ENCODE data around the gene TNS3. TPM values are rescaled to one million over a fixed set of nuclear protein-coding genes. Genes with fewer than 3 reads are reported as not detected.

TNS3 gene
- total and polyA plus RNA-seq, 10 of the 15 experiments (the other 5 are each of a cell fraction or from before 2014, with no cell fraction given) = 0.27 to 2.7 (median 0.79) TPM

GRCh38 chr7:47326808-47327207 lies 255.1 kb downstream of the TNS3 start:
- Histone ChIP-seq H3K4me3 (no peak overlapping the region), H3K4me1 (ENCODE audit: control insufficient read depth, insufficient read depth, low read length) (no peaks in the 10 kb centered on the region), H3K4me2 (ENCODE audit: control insufficient read depth, insufficient read depth) (no peak overlapping the region), H3K9ac (ENCODE audit: control insufficient read depth, insufficient read depth, low read length) (no peak overlapping the region), H4K20me1 (ENCODE audit: control insufficient read depth, insufficient read depth) (no peaks in the 10 kb centered on the region; the same call in 1 of the 2 replicates), H3K27me3 (replicated peaks in 1 of 2; ENCODE audit: control insufficient read depth in 2 of 2, insufficient read depth in 2 of 2, low read length in 1 of 2) (no peaks in the 10 kb centered on the region; a peak in 1 of 4 replicates), H2AFZ (ENCODE audit: control insufficient read depth, low read depth, low read length) (no peak overlapping the region), H3K79me2 (ENCODE audit: control insufficient read depth, insufficient read depth, low read length) (no peaks in the 10 kb centered on the region), H3K36me3 (ENCODE audit: control insufficient read depth in 2 of 2, insufficient read depth in 2 of 2, low read length in 1 of 2) (no peaks in the 10 kb centered on the region), H3K27ac (ENCODE audit: control insufficient read depth, insufficient read depth) (no peak overlapping the region), H3K9me3 (replicated peaks; ENCODE audit: control insufficient read depth, insufficient read depth, low read length) (no peaks in the 10 kb centered on the region)
- in situ Hi-C loops (cut with MboI) = no loop called here
- no peak for FAIRE-seq
- ChIA-PET POLR2A (no interaction called here), SMC1A (ENCODE audit: uncharacterized antibody, unreplicated experiment) (no interaction called here), RAD21 (ENCODE audit: unreplicated experiment) (no interaction called here), CTCF (no interaction called here)
- no peak for DNase-seq (ENCODE audit: low read depth, low spot score)
- no peak for ATAC-seq
- no peak for TF ChIP-seq YY1 (IDR thresholded peaks at IDR 0.05; ENCODE audit: low read depth, low read length)
- TF ChIP-seq ZNF24 (IDR thresholded peaks at IDR 0.05) = no peak
- no TSS peak for BruUV-seq (replicated peaks)
- intact Hi-C loops (cut with micrococcal nuclease; ENCODE audit: unreplicated experiment) = no loop called here
- WGBS (ENCODE audit: insufficient coverage, insufficient replicate concordance, low lambda C conversion rate, missing lambda C conversion rate) = 48% methylated on average over 8 of the region's 8 CpGs

- ChIA-PET CTCF (no interaction called here), SMC1A (ENCODE audit: uncharacterized antibody, unreplicated experiment) (no interaction called here), RAD21 (ENCODE audit: unreplicated experiment) (no interaction called here), POLR2A (no interaction called here)
- Histone ChIP-seq H3K79me2 (ENCODE audit: control insufficient read depth, insufficient read depth, low read length) (no peaks in the 10 kb centered on the region), H4K20me1 (ENCODE audit: control insufficient read depth, insufficient read depth) (no peaks in the 10 kb centered on the region; the same call in 1 of the 2 replicates), H3K4me3 (no peak overlapping the region), H3K4me1 (ENCODE audit: control insufficient read depth, insufficient read depth, low read length) (no peaks in the 10 kb centered on the region), H3K9ac (ENCODE audit: control insufficient read depth, insufficient read depth, low read length) (no peak overlapping the region), H3K27me3 (replicated peaks in 1 of 2; ENCODE audit: control insufficient read depth in 2 of 2, insufficient read depth in 2 of 2, low read length in 1 of 2) (no peaks in the 10 kb centered on the region; a peak in 1 of 4 replicates), H3K27ac (ENCODE audit: control insufficient read depth, insufficient read depth) (no peak overlapping the region), H3K36me3 (ENCODE audit: control insufficient read depth in 2 of 2, insufficient read depth in 2 of 2, low read length in 1 of 2) (no peaks in the 10 kb centered on the region), H3K4me2 (ENCODE audit: control insufficient read depth, insufficient read depth) (no peak overlapping the region), H3K9me3 (replicated peaks; ENCODE audit: control insufficient read depth, insufficient read depth, low read length) (no peaks in the 10 kb centered on the region), H2AFZ (ENCODE audit: control insufficient read depth, low read depth, low read length) (no peak overlapping the region)
- DNase-seq (ENCODE audit: low read depth, low spot score) = no peak
- in situ Hi-C loops (cut with MboI) (no loop called here), intact Hi-C loops (cut with micrococcal nuclease; ENCODE audit: unreplicated experiment) (no loop called here)
- no peak for ATAC-seq
- WGBS (ENCODE audit: insufficient coverage, insufficient replicate concordance, low lambda C conversion rate, missing lambda C conversion rate) = 23% methylated on average over 2 of the region's 2 CpGs
- no peak for FAIRE-seq
- no TSS peak for BruUV-seq (replicated peaks)
- TF ChIP-seq RELA (IDR thresholded peaks at IDR 0.05; ENCODE audit: borderline replicate concordance, partially characterized antibody) (no peak), POLR2AphosphoS2 (IDR thresholded peaks at IDR 0.05; ENCODE audit: low read depth, low read length) (no peak), ZNF592 (IDR thresholded peaks at IDR 0.05) (no peak), NBN (IDR thresholded peaks at IDR 0.05) (no peak), ZNF217 (IDR thresholded peaks at IDR 0.05) (no peak), ATF3 (IDR thresholded peaks at IDR 0.05; ENCODE audit: borderline replicate concordance, extremely low read depth, low read depth, low read length) (no peak), IRF4 (IDR thresholded peaks at IDR 0.05; ENCODE audit: low read depth, low read length) (no peak), FOS (IDR thresholded peaks at IDR 0.05; ENCODE audit: borderline replicate concordance, extremely low read depth, insufficient read length) (no peak), FOXK2 (IDR thresholded peaks at IDR 0.05) (no peak), BRCA1 (IDR thresholded peaks at IDR 0.05; ENCODE audit: low read depth, low read length) (no peak), NR2C2 (IDR thresholded peaks at IDR 0.05; ENCODE audit: borderline replicate concordance, control insufficient read depth, insufficient read length, low read depth) (no peak)
- TF ChIP-seq, protein P1, sequence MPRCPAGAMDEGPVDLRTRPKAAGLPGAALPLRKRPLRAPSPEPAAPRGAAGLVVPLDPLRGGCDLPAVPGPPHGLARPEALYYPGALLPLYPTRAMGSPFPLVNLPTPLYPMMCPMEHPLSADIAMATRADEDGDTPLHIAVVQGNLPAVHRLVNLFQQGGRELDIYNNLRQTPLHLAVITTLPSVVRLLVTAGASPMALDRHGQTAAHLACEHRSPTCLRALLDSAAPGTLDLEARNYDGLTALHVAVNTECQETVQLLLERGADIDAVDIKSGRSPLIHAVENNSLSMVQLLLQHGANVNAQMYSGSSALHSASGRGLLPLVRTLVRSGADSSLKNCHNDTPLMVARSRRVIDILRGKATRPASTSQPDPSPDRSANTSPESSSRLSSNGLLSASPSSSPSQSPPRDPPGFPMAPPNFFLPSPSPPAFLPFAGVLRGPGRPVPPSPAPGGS (IDR thresholded peaks at IDR 0.05; ENCODE audit: borderline replicate concordance, insufficient read depth, low read depth, low read length, poor library complexity, severe bottlenecking) = no peak
Observed at GRCh38 chr7:47326220-47326619, 255.7 kb downstream of the TNS3 start.

Measured in GM12878 (cell line).